ENCODE results near the gene CSNK1A1.

CSNK1A1 gene

DNA sequence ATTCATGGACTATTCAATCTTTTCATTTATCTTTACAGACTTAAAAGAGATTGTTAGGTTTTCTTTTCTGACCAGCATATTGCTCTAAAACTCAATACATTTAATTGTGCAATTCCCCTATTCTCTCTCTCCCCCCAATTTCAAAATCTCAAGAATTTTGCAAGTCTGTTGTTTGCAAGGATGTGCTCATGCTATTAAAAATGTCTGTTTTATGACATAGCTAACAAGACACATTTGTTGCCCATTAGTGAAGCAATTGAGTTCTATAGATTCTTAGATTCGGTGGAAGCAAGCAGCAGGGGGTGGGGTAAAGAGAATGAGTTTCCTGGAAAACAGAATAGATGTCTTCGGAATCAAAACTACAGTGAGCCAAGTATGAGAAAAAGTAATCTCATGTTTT, 8.5 kb upstream of the CSNK1A1 start:
- TF ChIP-seq ARNTL (CRISPR knock-in tag; IDR thresholded peaks at IDR 0.05; ENCODE audit: borderline replicate concordance, low read depth) (no peak), ISL1 (CRISPR knock-in tag; IDR thresholded peaks at IDR 0.05) (peak; percentile 49; the same call in 1 of the 2 replicates), OSR1 (CRISPR knock-in tag; IDR thresholded peaks at IDR 0.05) (no peak)
- 0 out of 3 replicates have a peak, but pooled peaks have one; percentile 4 for ATAC-seq

DNA sequence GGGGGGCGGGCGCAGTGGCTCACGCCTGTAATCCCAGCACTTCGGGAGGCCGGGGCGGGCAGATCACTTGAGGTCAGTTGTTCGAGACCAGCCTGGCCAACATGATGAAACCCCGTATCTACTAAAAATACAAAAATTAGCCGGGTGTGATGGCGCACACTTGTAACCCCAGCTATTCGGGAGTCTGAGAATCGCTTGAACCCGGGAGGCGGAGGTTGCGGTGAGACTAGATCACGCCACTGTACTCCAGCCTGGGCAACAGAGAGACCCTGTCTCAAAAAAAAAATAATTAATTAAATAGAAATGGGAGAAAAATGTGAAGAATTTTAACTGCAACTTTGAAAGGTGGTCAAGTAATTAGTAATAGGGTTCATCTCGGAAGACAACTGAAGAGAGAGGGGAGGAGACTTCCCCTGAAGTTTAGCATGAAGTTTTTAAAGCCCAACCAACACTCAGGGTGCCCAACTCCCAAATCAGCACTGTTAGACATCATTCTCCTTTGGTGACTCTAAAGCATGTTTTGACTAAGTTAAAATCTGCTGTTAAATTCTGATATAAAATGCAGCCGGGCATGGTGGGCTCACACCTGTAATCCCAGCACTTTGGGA, 1.4 kb upstream of the CSNK1A1 start:
- TF ChIP-seq ZC3H10 (CRISPR knock-in tag; IDR thresholded peaks at IDR 0.05): no peak
- TF ChIP-seq BACH2 (CRISPR knock-in tag; IDR thresholded peaks at IDR 0.05; ENCODE audit: borderline replicate concordance): no peak
- TF ChIP-seq, protein P1, sequence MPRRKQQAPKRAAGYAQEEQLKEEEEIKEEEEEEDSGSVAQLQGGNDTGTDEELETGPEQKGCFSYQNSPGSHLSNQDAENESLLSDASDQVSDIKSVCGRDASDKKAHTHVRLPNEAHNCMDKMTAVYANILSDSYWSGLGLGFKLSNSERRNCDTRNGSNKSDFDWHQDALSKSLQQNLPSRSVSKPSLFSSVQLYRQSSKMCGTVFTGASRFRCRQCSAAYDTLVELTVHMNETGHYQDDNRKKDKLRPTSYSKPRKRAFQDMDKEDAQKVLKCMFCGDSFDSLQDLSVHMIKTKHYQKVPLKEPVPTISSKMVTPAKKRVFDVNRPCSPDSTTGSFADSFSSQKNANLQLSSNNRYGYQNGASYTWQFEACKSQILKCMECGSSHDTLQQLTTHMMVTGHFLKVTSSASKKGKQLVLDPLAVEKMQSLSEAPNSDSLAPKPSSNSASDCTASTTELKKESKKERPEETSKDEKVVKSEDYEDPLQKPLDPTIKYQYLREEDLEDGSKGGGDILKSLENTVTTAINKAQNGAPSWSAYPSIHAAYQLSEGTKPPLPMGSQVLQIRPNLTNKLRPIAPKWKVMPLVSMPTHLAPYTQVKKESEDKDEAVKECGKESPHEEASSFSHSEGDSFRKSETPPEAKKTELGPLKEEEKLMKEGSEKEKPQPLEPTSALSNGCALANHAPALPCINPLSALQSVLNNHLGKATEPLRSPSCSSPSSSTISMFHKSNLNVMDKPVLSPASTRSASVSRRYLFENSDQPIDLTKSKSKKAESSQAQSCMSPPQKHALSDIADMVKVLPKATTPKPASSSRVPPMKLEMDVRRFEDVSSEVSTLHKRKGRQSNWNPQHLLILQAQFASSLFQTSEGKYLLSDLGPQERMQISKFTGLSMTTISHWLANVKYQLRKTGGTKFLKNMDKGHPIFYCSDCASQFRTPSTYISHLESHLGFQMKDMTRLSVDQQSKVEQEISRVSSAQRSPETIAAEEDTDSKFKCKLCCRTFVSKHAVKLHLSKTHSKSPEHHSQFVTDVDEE (CRISPR knock-in tag; IDR thresholded peaks at IDR 0.05): no peak
- TF ChIP-seq, protein P2, sequence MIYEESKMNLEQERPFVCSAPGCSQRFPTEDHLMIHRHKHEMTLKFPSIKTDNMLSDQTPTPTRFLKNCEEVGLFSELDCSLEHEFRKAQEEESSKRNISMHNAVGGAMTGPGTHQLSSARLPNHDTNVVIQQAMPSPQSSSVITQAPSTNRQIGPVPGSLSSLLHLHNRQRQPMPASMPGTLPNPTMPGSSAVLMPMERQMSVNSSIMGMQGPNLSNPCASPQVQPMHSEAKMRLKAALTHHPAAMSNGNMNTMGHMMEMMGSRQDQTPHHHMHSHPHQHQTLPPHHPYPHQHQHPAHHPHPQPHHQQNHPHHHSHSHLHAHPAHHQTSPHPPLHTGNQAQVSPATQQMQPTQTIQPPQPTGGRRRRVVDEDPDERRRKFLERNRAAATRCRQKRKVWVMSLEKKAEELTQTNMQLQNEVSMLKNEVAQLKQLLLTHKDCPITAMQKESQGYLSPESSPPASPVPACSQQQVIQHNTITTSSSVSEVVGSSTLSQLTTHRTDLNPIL (CRISPR knock-in tag; IDR thresholded peaks at IDR 0.05; ENCODE audit: low read depth): no peak
- no peak for TF ChIP-seq SNAI2 (CRISPR knock-in tag; IDR thresholded peaks at IDR 0.05)
- TF ChIP-seq ZFP3 (CRISPR knock-in tag; IDR thresholded peaks at IDR 0.05): no peak
- TF ChIP-seq PATZ1 (CRISPR knock-in tag; IDR thresholded peaks at IDR 0.05; ENCODE audit: borderline replicate concordance): no peak
- TF ChIP-seq ZNF8 (CRISPR knock-in tag; IDR thresholded peaks at IDR 0.05): no peak
- no peak for TF ChIP-seq GLIS3 (CRISPR knock-in tag; IDR thresholded peaks at IDR 0.05)
- TF ChIP-seq ISL1 (CRISPR knock-in tag; IDR thresholded peaks at IDR 0.05): no peak
- no peak for TF ChIP-seq CSDC2 (CRISPR knock-in tag; IDR thresholded peaks at IDR 0.05)
- no peak for TF ChIP-seq ZNF565 (CRISPR knock-in tag; conservative IDR thresholded peaks at IDR 0.05; ENCODE audit: low read depth)
- TF ChIP-seq ZFP30 (CRISPR knock-in tag; IDR thresholded peaks at IDR 0.05): no peak
- ATAC-seq: no peak

DNA sequence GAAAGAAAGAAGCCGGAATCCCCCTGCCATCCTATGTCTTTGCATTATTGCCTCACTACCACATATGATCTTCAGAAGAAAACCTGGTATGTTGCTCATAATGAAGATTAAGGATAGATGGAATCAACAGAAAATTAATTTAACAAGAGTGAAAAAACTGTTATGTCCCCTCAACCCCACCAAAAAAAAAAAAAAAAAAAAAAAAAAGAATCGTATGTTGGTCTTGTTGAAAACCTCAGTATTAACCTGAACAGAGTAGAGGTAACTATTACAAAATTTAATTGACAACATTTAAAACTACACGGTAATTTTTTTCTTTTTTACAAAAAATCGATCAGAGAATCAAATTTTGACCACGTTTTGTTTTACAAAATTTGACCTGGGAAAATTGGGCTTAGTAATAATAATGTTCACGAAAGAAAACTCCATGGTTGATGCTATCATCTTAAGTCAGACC, 827 bp upstream of the CSNK1A1 start:
- no peak for ATAC-seq
- TF ChIP-seq PATZ1 (CRISPR knock-in tag; IDR thresholded peaks at IDR 0.05; ENCODE audit: borderline replicate concordance): no peak
- TF ChIP-seq ZNF8 (CRISPR knock-in tag; IDR thresholded peaks at IDR 0.05): no peak
- TF ChIP-seq TOX (CRISPR knock-in tag; IDR thresholded peaks at IDR 0.05; ENCODE audit: borderline replicate concordance): no peak
- TF ChIP-seq, protein P2 (CRISPR knock-in tag; IDR thresholded peaks at IDR 0.05; ENCODE audit: low read depth): no peak
- TF ChIP-seq POU6F1 (CRISPR knock-in tag; IDR thresholded peaks at IDR 0.05; ENCODE audit: borderline replicate concordance, low read depth): no peak
- no peak for TF ChIP-seq BACH2 (CRISPR knock-in tag; IDR thresholded peaks at IDR 0.05; ENCODE audit: borderline replicate concordance)
- no peak for TF ChIP-seq ZFP30 (CRISPR knock-in tag; IDR thresholded peaks at IDR 0.05)
- no peak for TF ChIP-seq ARNTL (CRISPR knock-in tag; IDR thresholded peaks at IDR 0.05; ENCODE audit: borderline replicate concordance, low read depth)
- no peak for TF ChIP-seq ISL1 (CRISPR knock-in tag; IDR thresholded peaks at IDR 0.05)
